NCI-H128 (cell line): ENCODE results near the gene NEDD8.
A peak's percentile ranks its signal among the peaks of the same experiment; 100 is the strongest.

ENCODE experiments used
- DNase-seq: peaks from one replicate; lab custom pipeline; 2025; ENCODE audit not compliant: unreplicated experiment; lab: John Stamatoyannopoulos, UW

Gene NEDD8

DNA sequence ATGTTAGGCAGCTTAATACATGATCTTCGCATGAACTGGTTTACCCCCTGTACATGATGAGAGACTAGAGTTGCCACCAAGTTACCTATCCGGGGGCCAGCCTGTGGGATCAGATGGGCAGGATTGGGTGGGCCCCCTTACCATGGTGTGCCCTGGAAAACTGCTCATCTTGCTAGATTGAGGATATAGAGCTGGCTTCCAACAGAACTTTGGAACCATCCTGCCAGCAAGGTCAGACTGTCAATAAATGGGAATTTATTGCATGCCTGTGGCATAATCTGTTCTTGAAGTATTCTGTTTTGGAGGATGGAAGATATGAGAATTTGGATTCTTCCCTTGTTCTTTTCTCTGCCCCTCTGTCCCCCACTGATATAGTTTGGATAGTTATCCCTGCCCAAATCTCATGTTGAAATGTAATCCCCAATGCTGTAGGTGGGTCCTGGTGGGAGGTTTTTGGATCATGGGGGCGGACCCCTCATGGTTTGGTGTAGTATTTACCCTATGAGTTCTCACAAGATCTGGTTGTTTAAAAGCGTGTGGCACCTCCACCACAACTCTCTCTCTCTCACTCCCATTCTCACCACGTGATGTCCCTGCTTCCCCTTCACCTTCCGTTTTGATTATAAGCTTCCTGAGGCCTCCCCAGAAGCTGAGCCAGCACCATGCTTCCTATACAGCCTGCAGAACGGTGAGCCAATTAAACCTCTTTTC, 33.2 kb downstream of the NEDD8 start:
- DNase-seq, result no peak

DNA sequence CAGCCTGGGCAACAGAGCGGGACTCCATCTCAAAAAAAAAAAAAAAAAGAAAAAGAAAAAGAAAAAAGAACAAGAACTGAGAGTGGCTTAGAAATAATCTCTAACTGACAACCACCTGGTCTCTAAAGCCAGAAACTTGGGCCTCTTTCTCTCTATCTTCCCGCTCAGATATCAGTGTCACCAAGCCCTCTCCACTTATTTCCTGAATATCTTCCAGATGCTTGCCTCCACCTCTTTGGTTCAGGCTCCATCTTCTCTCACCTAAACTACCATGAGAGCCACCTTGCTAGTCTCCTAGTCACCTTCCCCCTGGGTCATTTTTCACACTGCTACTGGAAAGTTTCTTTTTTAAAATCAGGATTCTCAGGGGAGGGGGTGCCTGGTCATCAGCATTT, 35.1 kb downstream of the NEDD8 start:
- no peak for DNase-seq

DNA sequence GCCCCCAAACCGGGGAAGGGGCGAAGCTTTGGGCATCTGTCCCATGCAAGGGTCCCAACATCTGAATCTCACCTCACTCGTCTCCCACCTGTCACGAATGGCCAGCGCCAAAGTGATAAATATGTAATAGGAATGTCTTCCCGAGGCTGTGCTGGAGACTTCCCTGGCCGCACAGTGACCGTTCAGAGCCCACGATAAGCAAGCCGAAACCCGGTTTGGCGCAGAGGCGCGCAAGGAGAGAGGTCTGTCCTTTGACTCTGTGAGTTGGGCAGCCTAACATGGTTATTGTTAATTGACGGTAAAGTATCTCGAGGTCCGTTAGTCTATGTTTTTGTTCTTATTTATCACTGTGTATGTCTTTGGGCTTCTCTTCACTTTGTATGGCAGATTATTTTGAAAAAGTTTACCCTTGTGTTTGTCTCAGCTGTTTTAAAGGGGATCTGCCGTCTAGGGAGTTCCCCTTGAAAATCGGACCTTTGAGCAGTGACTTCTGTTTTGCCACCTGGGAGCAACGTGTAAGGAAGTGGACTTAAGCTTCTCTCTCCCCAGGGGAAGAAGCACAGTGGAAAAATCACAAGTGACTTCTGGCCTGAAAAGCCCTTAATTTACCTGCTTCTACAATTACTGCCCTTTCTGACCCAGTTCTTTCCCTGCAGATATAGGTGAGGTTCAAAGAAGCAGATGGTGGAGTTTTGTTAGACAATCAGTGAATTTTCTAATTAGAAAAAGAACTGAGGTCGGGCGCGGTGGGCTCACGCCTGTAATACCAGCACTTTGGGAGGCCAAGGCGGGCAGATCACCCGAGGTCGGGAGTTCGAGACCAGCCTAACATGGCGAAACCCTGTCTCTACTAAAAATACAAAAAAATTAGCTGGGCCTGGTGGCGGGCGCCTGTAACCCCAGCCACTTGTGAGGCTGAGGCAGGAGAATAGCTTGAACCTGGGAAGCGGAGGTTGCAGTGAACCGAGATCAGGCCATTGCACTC, 35.8 kb downstream of the NEDD8 start:
- DNase-seq, result no peak

DNA sequence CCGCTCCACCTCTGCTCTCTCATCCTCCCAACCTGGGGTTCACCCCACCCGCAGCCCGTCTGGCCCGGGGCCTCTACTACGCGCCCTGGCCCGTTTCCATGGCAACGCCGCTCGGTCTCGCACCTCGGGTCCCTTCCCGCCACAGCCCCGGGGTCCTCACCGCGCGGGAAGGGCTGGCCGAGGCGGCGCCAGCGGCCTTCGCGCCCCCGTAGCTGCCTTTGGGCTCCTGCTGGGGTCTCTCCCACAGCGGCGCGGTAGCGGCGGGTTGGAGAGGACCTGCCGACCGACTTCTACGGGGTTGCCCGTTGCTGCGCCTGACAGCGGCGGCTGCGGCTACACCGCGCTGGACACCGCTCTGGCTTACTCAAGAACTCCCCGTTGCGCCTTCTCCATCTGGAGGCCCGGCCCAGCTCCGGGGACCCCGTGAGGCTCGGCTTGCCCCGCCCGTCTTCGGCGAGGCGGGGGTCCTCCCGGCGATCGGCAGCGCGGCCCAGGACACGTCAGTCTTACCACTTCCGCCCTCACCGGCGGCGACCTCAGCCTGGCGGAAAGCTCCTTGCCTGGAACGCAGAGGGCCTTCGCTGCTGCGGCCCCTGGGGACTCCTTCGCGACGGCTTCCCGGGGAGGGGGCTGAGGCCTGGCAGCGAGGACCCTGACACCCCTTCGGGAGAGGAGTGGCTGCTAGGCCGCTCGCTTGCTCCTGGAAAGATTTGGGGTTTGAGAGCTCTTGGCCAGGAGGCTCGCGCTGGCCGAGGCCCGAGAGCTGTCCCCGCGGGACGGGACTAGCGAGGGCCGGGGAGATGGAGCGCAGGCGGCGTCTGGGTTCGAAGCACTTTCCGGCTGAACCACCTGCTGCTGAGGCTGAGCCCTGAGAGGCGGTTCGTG, 36.7 kb downstream of the NEDD8 start, which contains the start of gene TM9SF1:
TM9SF1 (minus strand) TSS at position 256 of the 885 bp plus-strand sequence. CDS start 422 bp downstream, outside the sequence.
- peak; percentile 38 for DNase-seq

DNA sequence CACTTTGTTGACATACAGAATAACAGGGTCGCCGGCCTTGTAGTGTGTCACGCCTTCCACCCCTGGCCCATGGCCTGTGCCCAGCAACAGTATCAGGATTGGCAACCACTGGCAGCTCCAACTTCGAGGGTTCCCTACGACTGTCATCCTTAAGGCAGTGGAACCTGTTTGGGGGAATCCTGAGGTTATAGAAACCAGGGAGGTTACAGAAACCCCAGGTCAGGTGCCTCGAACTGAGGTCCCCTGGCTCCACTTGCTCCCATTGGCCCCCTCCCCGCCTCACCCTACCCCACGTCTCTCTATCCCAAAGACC, 37.3 kb downstream of the NEDD8 start:
- no peak for DNase-seq

DNA sequence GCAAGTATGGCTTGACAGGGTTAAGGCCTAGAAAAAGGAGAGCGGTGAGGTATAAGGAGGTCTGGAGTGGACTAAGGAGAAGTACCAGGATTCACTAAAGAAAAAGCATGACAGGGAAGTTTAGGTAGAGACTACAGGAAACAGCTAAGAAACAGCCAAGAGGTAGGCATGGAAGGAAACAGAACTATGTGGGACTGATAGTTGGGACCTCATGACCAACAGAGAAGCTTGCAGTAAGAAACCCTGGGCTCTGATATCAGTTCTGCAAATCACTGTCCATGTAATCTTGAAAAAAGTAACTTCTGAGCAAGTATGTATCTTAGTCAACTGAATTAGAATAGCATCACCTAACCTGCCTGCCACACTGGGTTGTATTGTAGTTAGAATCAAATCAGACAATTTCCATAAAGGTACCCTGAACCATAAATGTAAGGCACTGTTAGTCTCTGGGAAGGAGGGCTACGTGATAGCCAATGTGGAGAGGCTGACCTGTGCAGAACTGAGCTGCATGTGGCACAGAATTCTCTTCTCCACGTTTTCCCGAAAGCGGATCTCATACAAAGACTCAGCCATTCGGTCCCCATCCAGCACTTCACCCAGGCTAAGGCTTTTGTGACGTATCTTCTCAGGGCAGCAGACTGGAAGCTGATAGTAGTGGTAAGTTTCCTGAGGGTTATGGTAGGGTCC, 37.8 kb downstream of the NEDD8 start:
- no peak for DNase-seq

DNA sequence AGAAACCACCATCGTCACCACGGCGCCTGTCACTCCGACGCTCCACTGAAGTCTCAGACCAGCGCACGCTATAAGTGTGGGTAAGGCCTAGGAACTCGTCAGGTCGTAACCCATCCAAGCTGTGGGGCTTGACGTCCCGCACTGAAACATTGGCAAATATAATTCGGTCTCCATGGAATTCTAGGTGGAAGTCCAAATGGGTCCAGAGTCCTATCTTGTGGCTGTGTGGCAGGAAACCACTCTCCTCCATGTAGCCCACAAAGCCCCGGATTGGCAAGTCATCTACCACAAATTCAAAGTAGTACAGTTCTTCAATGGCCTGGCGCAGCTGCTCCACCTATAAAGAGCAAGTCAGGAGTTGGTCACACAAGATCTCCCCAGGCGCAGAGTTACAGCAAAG, 39.2 kb downstream of the NEDD8 start:
- no peak for DNase-seq

DNA sequence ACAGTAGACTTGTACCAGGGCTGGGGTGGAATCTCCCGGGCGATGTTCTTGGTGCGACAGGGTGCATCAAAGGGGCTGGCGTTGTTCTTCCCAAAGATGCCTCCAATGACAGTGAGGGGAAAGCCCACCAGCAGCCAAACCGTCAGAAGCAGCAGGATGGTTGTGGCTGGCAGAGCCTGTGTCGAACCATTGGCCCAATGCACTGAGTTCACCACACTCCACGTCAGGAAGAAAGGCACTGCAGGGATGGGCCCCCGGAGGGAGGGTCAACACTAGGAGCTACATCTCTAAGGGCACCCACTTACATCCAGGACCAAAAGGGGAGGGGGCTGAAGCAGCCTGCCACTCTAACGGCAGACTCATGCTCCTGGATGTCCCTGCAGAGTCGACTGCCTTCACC, 41.8 kb downstream of the NEDD8 start:
- no peak for DNase-seq

DNA sequence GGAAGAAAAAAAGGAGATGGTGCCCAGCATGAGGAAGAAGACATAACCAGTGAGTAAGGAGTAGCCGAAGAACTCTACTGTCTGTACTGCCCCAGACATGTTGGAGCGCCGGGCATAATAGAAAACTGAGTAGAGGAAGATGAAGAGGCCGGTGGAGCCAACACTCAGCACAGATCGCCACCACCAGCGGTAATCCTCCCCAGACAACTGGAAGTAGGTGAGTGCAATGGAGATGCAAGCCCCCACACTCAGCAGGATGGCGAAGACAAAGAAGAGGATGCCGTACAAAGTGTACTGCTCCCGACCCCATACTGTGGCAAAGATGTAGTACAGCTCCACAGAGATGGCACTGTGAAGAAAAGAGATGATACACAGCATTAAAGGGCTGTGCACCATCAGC, 42.7 kb downstream of the NEDD8 start:
- no peak for DNase-seq

DNA sequence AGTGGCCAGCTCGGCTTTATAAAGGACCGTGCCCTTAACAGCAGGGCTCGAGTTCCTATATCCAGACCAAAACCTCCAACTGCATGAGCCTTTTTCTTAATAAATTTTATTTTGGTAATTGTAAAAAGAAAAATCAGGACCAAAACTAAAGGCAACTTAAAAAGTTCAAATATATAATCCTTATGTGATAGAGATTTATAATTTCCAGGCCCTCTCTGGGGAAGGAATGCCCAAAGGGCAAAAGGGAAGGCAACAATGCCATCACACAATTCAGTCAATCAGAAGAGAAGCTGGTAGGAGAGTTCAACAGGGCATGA, 43.1 kb downstream of the NEDD8 start:
- no peak for DNase-seq

DNA sequence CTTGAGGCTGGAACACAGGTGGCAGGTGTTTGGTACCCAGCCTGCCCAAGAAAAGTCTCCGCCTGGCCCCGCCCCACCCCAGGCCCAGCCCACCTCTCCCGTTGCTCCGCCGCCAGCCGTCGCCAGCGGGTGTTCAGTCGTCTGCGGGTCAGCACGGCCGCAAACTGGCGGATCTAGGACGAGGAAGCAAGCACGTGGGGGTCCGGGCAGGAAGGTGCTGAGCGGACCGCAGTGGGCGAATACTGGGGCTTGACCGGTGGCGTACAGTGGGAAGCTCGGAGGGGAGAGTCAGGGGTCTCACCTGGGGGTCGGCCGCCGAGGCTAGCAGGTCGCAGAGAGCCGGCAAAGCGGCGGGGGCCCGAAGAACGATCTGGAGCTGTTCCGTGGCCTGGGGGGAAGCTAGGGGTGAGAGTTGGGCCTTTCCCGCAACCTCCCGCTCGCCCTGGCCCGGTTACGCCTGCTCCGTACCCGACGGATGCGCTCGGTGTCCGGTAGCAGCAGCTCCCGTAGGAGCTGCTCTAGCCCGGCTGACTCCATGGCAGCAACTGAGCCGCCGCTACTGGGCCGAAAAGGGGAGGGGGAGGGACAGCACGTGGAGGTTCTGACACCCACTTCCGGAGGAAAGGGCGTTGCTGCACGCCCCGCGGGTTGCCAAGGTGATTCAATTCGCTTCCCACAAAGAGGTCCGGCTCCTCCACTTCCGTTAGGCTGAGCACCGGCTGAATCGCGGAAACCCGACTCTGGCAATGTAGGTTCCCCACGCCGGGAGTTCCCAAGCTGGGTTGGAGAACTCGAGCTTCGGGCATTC, 43.7 kb downstream of the NEDD8 start, which contains the start of gene IPO4:
IPO4 (minus strand) TSS at position 566 of the 808 bp plus-strand sequence; CDS start at position 537, 29 bp downstream.
- peak; percentile 92 for DNase-seq

DNA sequence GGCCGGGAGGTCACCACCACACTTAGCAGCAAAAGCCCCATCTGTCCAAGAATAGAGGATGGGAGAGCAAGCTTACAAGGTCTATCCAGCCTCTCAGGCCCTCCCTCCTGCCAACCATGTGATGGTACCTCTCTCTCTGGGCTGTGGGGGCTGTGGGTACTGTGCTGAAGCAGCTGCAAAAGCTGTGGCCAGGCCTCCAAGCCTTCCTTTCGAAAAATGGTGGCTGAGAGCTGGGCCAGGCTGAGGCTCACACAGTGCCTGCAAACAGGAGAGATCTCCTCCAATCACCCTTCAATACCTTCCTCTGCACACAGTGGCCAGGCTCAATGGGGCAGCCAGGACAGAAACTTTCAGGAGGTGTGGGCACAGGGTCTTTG, 44.6 kb downstream of the NEDD8 start:
- no peak for DNase-seq

DNA sequence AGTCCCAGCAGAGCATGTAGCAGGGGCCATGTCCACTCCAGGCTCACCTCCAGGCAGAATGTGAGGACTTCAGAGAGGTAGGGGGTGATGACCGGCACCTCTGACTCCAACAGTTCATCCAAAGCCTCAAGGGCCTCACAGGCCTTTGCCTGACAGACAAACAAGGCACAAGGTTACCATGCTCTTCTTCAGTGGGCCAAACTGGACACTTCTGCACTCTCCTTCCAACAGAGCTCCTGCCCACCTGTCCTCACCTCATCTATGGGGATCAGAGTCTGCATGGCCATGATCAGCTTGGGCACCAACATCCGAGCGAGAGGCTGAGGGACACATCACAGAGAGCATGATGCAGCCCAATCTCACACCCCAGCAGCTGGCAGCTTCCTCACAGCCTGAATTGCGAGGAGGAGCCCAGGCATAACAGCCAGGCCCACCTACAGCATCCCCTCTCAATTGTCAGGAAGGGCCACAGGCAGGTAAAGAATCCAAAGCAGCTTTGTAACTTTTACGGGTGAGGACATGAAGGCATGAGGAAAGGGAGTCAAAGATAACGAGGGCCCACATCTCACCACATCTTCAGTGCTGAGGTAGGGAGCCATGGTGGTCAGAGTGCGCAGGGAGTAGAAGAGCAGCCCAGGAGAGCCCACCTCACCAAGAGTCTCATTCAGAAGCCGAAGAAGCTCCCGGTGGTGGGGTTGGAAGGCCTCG, 45.2 kb downstream of the NEDD8 start:
- no peak for DNase-seq

DNA sequence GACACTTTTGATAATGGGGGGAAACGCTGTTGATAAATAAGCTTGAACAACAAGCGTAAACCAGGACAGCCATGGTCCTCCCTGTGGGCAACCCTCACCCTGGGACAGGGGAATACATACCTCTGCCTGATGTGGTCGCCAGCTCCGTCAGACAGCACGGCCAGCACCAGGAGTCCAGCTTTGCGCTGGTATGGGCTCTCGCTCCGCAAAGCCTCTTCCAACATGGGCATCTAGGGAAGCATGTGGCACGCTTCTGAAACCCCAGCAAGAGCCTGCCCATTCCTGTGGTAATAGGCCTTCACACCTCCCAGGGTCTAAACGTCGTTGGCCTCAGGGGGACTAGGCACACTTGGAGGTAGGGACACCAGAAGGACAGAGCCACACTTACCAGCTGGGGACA, 46.4 kb downstream of the NEDD8 start:
- DNase-seq, result no peak

DNA sequence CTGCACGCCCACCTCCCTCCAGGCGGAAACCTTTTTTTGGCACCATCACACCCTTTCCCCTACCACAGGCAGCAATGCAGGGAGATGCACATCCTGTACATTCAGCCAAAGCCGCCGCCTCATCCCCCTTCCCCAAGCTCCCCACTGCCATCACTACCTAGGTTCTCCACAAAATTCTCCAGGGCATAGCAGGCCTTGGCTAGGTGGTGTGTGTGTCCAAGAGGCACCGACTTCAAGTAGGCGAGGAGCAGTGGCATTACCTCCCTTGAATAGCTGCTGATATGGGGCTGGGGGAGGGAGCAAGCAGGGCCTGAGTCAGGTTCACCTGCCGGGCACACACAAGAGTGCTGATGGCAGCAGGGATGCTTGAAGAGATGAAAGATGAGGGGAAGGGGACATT, 47.1 kb downstream of the NEDD8 start:
- no peak for DNase-seq

DNA sequence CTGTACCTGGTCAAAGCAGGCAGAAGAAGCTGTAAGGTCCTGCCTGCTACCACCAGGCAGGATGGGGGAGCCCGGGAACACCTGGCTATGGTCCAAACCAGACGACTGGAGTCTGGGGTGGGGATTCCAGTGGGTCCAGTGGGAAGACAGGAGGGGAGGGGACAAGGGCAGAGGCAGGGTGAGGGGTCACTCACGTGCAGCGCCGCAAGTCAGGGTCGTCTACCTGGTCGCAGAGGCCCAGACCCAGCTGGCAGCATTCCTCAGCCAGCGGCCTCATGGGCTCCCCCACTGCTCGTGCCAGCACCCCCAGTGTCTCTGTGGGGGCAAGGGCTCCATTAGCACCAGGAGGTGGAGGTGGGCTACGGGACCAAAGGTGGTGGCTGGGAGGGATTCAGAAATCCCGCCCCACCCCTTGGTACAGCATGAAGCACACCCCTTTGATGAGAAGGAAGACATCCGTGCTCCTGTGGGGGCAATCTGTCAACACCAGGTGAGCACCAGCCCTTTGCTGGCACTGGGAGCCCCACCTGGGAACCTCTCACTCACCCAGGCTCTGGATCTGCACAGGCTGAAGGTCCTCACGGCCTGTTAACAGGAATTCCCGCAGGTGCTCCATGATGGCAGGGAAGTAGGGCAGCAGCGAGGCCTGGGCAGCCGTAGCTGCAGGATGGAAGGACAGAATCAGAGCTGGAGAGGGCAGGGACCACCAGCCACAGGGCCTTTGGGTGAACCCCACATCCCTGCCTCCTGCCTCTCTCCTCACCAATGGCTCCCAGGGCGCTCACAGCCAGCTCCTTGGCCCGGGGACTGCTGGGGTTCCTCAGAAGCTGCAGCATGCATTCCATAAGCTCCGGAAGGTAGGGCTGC, 47.8 kb downstream of the NEDD8 start:
- no peak for DNase-seq

DNA sequence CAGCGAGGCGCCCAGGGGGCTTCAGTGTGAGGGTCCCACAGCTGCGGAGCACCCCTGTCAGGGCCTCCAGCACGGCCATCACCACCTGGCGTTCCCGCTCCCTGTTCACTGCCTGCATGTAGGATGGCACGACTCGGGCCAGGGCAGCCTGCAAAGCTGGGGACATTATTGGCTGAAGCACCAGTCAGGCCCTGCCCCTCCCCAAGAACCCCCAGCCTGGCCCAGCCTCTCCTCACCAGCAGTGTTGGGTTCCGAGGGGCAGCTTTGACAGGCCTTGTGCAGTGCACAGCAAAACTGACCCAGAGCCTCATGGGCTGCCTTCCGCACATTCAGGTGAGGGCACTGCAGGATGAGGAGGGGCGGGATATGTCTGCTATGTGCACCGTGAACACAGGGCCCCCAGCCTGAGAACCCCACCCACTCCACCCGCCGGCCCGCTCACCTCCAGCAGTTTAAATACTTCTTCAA, 49.1 kb downstream of the NEDD8 start:
- no peak for DNase-seq
